HL-60/S4 treated with phorbol 12-myristate 13-acetate at 8.2 ng/mL for 4 days and 3 days (cell line): Measurements from ENCODE around the gene AGBL3.
"Not testable (repeated sequence)": the region's sequence is repeated elsewhere in the genome, so short reads cannot be mapped to it uniquely, and the experiment has no call there.

ENCODE experiments used
- in situ Hi-C: fragments of 300-500 bp; cut with MboI; formaldehyde crosslinking; loops from 2 replicates; pipeline ENCODE4 v1.15.0; 2022; ENCODE audit warnings: low sequenced_read_pairs

The AGBL3 gene

DNA sequence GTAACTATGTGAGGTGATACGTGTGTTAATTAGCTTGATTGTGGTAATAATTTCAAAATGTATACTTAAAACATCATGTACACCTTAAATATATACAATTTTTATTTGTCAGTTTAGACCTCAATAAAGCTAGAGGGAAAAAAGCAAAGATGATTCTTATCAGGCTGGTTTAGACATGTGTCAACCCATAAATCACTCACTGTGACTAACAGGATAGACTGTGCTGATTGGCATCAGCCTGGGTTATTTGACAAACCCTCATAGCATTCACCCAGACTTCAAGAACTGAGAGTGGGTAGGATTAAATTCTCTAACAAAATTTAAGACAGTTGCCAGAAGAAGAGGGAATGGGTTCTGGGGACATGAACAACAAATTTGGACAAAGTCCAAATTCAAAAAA, 87.8 kb downstream of the AGBL3 start:
- in situ Hi-C loops = no loop called here

GRCh38 chr7:135074531-135074930, 88.2 kb downstream of the AGBL3 start:
- in situ Hi-C loops = no loop called here

DNA sequence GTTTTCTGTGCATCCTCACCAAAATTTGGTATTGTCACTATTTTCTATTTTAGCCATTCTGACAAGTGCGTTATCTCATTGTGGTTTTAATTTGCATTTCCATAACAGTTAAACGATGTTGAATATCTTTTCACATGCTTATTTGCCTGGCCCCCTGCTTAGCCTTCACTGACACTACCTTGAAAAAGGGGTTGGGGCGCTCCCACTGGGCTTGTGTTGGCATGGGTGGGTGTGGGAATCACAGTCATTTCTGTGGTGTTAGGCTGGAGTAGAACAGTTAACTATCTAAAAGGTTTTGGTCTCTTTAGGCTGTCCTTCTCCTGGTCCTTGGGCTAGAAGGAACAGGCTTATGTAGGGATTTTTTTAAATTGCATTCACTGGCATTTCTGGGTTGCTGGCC, 89.4 kb downstream of the AGBL3 start:
- in situ Hi-C loops = no loop called here

- in situ Hi-C loops = no loop called here
Measured at GRCh38 chr7:135076882-135077281, 90.6 kb downstream of the AGBL3 start.

GRCh38 chr7:135077642-135078041, 91.3 kb downstream of the AGBL3 start:
- in situ Hi-C loops = no loop called here

GRCh38 chr7:135078051-135078450, 91.7 kb downstream of the AGBL3 start:
- in situ Hi-C loops = no loop called here

- in situ Hi-C loops = no loop called here
Measured at GRCh38 chr7:135079068-135079467, 92.8 kb downstream of the AGBL3 start.

- in situ Hi-C loops = no loop called here
Measured at GRCh38 chr7:135083005-135083404, 96.7 kb downstream of the AGBL3 start.

DNA sequence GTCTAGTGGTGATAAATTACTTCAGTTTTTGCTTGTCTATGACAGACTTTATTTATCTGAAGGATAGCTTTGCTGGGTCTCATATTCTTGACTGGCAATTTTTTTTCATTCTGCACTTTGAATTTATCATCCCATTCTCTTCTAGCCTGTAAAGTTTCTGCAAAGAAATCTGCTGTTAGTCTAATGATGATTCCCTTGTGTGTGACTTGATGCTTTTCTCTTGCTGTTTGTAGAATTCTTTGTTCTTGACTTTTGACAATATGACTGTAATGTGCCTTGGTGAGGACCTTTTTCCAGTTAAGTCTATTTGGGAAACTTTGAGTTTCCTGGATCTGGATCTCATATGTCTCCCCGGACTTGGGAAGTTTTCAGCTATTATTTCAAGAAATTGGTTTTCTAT, 102.3 kb downstream of the AGBL3 start:
- in situ Hi-C loops = no loop called here

DNA sequence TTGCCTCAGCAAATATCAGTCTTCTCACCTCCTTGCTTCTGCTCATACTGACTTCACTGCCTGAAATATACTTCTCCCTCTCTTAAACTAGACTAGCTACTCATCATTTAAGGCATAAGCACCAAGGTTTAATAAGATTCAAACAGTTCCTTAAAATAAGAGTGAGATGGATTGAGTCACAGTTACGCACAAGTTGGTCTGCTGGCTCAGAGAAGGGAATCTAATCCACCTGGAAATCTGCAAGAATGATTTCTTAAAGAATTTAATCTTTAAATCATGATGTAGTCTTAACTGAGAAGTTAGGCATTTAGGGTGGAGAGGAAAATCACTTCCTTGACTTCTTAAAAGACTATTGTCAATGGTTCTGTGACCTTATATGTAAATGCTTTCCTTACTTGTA, 105.4 kb downstream of the AGBL3 start:
- in situ Hi-C loops = no loop called here

DNA sequence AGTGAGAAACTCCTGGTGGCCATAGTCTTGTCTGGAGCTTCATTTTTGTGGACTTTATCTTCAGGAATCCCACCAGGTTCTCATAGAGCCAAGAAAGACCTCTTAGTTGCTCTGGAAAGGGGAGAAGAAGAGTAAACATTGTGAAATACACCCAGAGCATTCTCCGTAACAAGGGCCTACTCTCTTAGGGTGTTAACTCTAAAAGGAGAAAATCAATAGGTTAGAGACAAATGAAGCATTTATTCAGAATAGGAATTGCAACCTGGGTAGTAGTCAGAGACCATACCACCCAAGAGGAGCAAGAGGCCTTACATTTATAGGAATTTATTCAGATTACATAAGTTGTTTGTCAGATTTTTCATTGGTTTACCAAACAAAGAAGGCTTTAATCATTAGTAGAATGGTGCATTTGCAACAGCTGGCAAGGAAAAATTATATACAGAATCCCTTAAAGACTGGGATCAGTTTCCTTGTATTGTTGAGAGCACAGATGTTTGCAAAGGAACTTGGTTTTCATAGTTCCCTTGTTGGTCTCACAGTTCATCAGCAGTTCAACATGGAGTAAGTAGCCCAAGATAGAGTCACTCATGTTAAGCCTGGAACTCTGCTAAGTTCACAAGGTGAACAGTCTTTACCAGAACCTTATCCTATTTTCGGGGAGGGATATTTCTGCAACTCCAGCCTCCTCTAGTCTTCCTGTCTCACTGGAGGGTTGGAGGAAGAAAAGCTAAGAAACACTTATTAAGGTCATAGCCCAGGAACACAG, 108.3 kb downstream of the AGBL3 start:
- in situ Hi-C loops = no loop called here

GRCh38 chr7:135095450-135095849, 109.1 kb downstream of the AGBL3 start:
- in situ Hi-C loops = no loop called here

- in situ Hi-C loops = no loop called here
Measured at GRCh38 chr7:135098391-135098790, 112.1 kb downstream of the AGBL3 start.

- in situ Hi-C loops = no loop called here
Measured at GRCh38 chr7:135100856-135101255, 114.5 kb downstream of the AGBL3 start.

DNA sequence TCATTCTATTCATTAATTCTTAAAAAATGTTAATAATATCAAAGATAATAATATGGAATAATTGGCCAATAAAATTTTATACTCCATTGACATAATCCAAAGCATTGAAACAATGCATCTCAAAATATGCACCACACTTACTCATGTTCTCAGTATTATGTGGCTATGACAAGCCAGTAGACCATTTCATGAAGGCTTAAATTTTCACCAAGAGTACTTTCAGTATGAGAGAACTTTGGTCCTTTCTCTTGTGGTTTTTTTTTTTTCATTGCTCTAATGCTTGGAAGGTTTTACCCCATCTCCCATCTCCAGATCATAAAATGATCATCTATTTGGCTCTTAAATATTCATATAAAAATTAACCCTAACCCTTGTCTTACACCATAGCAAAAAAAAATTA, 116.1 kb downstream of the AGBL3 start:
- in situ Hi-C loops = no loop called here

GRCh38 chr7:135109562-135109961, 123.3 kb downstream of the AGBL3 start:
- in situ Hi-C loops = no loop called here

DNA sequence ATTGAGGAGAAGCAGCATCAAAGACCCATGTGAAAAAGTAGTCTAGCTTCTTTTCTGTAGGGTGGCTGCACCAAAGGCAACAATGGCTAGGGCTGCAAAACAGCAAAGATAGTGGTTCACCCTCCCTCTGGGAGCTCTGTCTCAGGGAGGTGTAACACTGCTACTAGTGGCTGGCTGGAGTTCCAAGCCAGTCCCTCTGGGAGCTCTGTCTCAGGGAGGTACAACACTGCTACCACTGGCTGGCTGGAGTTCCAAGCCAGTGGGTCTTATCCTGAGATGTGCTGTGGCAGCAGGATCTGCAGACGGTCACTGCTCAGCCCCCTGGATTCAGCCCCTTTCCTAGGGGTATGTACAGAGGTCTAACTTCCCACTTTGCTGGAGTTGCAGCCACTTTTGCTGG, 123.7 kb downstream of the AGBL3 start:
- in situ Hi-C loops = no loop called here

DNA sequence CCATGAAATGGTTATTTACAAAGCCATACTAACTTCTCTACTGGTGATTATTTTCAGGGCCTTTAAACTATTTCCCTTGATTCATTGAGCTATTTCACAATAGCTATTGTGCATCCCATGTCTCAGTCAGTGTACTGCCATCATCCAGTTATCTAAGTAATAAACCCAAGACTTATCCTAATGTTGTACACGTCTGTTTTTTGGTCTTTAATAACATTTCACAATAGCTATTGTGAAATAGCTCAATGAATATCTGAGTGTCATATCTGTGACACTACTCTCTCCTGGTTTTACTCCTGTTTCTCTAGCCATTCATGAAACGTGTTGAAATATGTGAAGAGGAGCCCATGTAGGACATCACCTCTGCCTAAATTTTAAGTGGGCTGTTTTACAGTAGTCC, 125.1 kb downstream of the AGBL3 start:
- in situ Hi-C loops = no loop called here

- in situ Hi-C loops = no loop called here
Measured at GRCh38 chr7:135114622-135115021, 128.3 kb downstream of the AGBL3 start.

GRCh38 chr7:135117096-135117495, 130.8 kb downstream of the AGBL3 start:
- in situ Hi-C loops = no loop called here

DNA sequence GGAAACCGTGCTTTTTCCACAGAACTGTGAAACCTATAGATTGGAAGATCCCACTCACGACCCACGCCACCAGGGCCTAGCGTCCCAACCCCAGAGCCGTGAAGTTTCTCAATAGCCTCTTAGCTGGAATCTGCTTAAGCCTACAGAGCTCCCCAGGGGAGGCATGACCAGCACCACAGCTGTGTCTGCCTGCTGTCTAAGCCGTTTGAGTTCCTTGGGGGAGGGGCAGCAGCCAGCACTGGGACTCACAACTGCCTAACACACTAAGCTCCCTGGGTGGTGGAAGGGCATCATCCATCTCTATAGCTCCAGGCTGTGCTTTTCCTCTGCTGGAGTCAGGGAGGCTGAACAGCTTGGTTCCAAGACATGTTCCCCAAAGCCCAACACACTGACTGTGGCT, 135.6 kb downstream of the AGBL3 start:
- in situ Hi-C loops = no loop called here

DNA sequence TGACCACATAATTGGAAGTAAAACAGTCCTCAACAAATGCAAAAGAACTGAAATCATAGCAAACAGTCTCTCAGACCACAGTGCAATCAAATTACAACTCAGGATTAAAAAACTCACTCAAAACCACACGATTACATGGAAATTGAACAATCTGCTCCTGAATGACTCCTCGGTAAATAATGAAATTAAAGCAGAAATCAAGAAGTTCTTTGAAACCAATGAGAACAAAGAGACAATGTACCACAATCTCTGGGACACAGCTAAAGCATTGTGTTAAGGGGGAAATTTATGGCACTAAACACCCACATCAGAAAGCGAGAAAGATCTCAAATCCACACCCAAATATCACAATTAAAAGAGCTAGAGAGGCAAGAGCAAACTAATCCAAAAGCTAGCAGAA, 138.3 kb downstream of the AGBL3 start:
- in situ Hi-C loops = not testable (repeated sequence)

- in situ Hi-C loops = no loop called here
Measured at GRCh38 chr7:135128931-135129330, 142.6 kb downstream of the AGBL3 start.
